Measurements from ENCODE around the gene SORBS2. TPM values are rescaled to one million over a fixed set of nuclear protein-coding genes. Genes with fewer than 3 reads are reported as not detected.
A peak's percentile ranks its signal among the peaks of the same experiment; 100 is the strongest.

Gene SORBS2
- total RNA-seq, 4 donors from 2014 or later, result 821 to 1,626 (median 1,353) TPM

GRCh38 chr4:185758807-185759206 is 53.2 kb downstream of the SORBS2 start:
- WGBS, result 97% methylated on average over 2 of the region's 2 CpGs
- no peak overlapping the region for H3K4me3 ChIP-seq
- intact Hi-C loops (cut with DNase I), result no loop called here
- TF ChIP-seq POLR2AphosphoS5 (IDR thresholded peaks at IDR 0.05) (no peak), EP300 (IDR thresholded peaks at IDR 0.05) (no peak), POLR2A (IDR thresholded peaks at IDR 0.05; ENCODE audit: low read depth) (no peak), CTCF (IDR thresholded peaks at IDR 0.05) (no peak)
- peaks cover 13 to 45% (median 23%) of the 10 kb centered on the region in 4 donors for H3K4me1 ChIP-seq
- DNase-seq (ENCODE audit: extremely low spot score), result peak; percentile 68
- H3K9me3 ChIP-seq, result no peaks in the 10 kb centered on the region
- H3K27me3 ChIP-seq, result no peaks in the 10 kb centered on the region
- H3K36me3 ChIP-seq, result peaks cover 0 to 6% (median 0%) of the 10 kb centered on the region in 4 donors
- H3K27ac ChIP-seq (replicated peaks in 1 of 4), result no peak overlapping the region

DNA sequence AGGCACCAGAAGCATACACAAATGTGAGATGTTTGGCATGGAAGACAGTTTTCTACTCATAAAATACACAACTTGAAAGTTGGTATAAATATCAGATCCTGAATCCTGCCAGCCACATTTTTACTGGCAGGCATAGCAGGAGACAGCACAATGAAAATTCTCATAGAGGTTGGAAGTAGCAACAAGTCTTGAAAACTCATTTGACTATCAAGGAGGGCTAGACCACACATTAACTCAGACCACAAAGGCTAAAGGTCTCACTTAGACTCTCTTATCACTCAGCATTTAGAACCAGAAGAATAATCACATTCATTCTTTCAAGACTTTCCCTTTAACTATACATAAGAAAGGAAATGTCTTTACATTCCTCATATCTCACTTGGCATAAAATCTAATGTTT is 56.5 kb downstream of the SORBS2 start:
- intact Hi-C loops (cut with DNase I), result no loop called here
- Histone ChIP-seq H3K4me3 (no peak overlapping the region), H3K27ac (replicated peaks in 1 of 4) (no peak overlapping the region), H3K27me3 (no peaks in the 10 kb centered on the region), H3K9me3 (no peaks in the 10 kb centered on the region), H3K4me1 (peaks cover 13 to 46% (median 17%) of the 10 kb centered on the region in 4 donors), H3K36me3 (peaks cover 0 to 6% (median 0%) of the 10 kb centered on the region in 4 donors)
- no peak for TF ChIP-seq CTCF (IDR thresholded peaks at IDR 0.05)
- no peak for TF ChIP-seq POLR2AphosphoS5 (IDR thresholded peaks at IDR 0.05)
- TF ChIP-seq POLR2A (IDR thresholded peaks at IDR 0.05; ENCODE audit: low read depth), result no peak
- no peak for TF ChIP-seq EP300 (IDR thresholded peaks at IDR 0.05)
- DNase-seq (ENCODE audit: extremely low spot score), result peak; percentile 42

DNA sequence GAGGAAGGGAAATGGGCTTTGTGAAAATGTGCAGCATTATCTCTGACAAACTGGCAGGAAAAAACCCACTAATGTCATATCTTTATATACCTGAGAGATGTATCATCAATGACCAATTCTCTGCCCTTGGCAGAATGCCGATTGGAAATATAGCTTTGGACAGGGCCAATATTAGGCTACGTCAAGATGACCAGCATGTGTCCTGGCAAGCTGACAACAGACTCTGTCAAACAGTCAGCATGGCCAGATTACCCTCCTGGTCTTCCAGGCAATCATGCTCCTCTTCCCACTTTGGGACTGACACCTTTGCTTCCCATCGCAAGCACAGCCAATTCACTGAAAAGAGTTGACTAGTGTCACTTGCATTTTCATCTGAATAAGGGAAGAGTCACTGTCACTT is 57.0 kb downstream of the SORBS2 start:
- 60% methylated on average over 3 of the region's 3 CpGs for WGBS
- Histone ChIP-seq H3K27ac (replicated peaks in 1 of 4) (no peak overlapping the region), H3K27me3 (no peaks in the 10 kb centered on the region), H3K9me3 (no peaks in the 10 kb centered on the region), H3K4me3 (no peak overlapping the region), H3K36me3 (peaks cover 0 to 6% (median 0%) of the 10 kb centered on the region in 4 donors), H3K4me1 (peaks cover 17 to 51% (median 22%) of the 10 kb centered on the region in 4 donors)
- peak; percentile 87 for DNase-seq (ENCODE audit: extremely low spot score)
- no peak for TF ChIP-seq POLR2AphosphoS5 (IDR thresholded peaks at IDR 0.05)
- no peak for TF ChIP-seq EP300 (IDR thresholded peaks at IDR 0.05)
- TF ChIP-seq CTCF (IDR thresholded peaks at IDR 0.05), result no peak
- no peak for TF ChIP-seq POLR2A (IDR thresholded peaks at IDR 0.05; ENCODE audit: low read depth)
- intact Hi-C loops (cut with DNase I), result no loop called here

DNA sequence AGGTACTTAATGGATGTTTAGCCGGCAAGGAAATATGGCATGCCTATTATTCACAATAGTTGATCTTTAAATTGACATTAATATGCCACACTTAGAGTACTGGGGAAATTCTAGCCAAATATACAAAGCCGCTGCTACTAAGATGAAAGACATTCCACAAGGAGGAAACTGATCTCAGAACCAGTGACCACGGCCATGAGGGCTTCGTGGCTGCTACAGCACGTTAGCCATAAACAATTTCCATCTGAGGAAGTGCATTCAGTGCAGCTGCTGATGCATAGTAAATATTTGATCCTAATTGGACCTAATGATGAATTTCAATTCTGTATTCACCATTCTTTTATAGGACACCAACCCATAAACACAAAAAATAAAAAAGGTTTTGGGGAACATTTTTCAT is 59.1 kb downstream of the SORBS2 start:
- peak; percentile 34 for DNase-seq (ENCODE audit: extremely low spot score)
- Histone ChIP-seq H3K9me3 (no peaks in the 10 kb centered on the region), H3K4me1 (peaks cover 22 to 43% (median 34%) of the 10 kb centered on the region in 4 donors), H3K36me3 (no peaks in the 10 kb centered on the region), H3K27ac (replicated peaks in 1 of 4) (no peak overlapping the region), H3K4me3 (no peak overlapping the region), H3K27me3 (no peaks in the 10 kb centered on the region)
- TF ChIP-seq POLR2A (IDR thresholded peaks at IDR 0.05; ENCODE audit: low read depth), result no peak
- TF ChIP-seq POLR2AphosphoS5 (IDR thresholded peaks at IDR 0.05), result no peak
- no peak for TF ChIP-seq CTCF (IDR thresholded peaks at IDR 0.05)
- TF ChIP-seq EP300 (IDR thresholded peaks at IDR 0.05), result no peak
- 69% methylated on average over 5 of the region's 5 CpGs for WGBS
- intact Hi-C loops (cut with DNase I), result no loop called here

GRCh38 chr4:185749858-185750257 is 62.1 kb downstream of the SORBS2 start:
- Histone ChIP-seq H3K9me3 (peaks cover 0 to 3% (median 0%) of the 10 kb centered on the region in 4 donors), H3K36me3 (no peaks in the 10 kb centered on the region), H3K27me3 (no peaks in the 10 kb centered on the region), H3K27ac (replicated peaks in 1 of 4) (no peak overlapping the region), H3K4me1 (peaks cover 11 to 37% (median 21%) of the 10 kb centered on the region in 4 donors), H3K4me3 (no peak overlapping the region)
- TF ChIP-seq EP300 (IDR thresholded peaks at IDR 0.05) (no peak), CTCF (IDR thresholded peaks at IDR 0.05) (no peak), POLR2AphosphoS5 (IDR thresholded peaks at IDR 0.05) (no peak), POLR2A (IDR thresholded peaks at IDR 0.05; ENCODE audit: low read depth) (no peak)
- DNase-seq (ENCODE audit: extremely low spot score), result peak; percentile 77
- 82% methylated on average over 5 of the region's 5 CpGs for WGBS
- intact Hi-C loops (cut with DNase I), result loop anchor here (10.0 kb wide), 1 partner anchor 395 kb away; no protein-coding TSS in a partner anchor
